GM23338 (cell line): ENCODE results near the gene SCCPDH. TPM values are rescaled to one million over a fixed set of nuclear protein-coding genes. Genes with fewer than 3 reads are reported as not detected.

ENCODE experiments used
- ATAC-seq: fragments of 200-7000 bp; cut with Tn5 transposase; 3 replicates; pipeline ENCODE4 v1.9.1; 2020
- DNase-seq: peaks from one replicate; pipeline ENCODE4 v3.0.0-alpha.2; 2015; ENCODE audit warnings: low spot score
- H2AFZ ChIP-seq: fragments of 200-600 bp; sonication (generic); 2 replicates; pipeline ENCODE4 v1.8.0; 2016; ENCODE audit warnings: antibody characterized with exemption, mild to moderate bottlenecking, moderate library complexity
- H3F3A ChIP-seq: fragments of 200-600 bp; sonication (generic); replicated peaks from 2 replicates; pipeline ENCODE4 v1.8.0; 2017; ENCODE audit warnings: antibody characterized with exemption, mixed run types, low read depth
- H3K27ac ChIP-seq: fragments of 200-600 bp; sonication (generic); 2 replicates; pipeline ENCODE4 v1.6.1; 2016; ENCODE audit warnings: low read depth
- H3K27me3 ChIP-seq: fragments of 200-600 bp; sonication (generic); 2 replicates; pipeline ENCODE4 v1.8.0; 2016; ENCODE audit warnings: mild to moderate bottlenecking, mixed run types, moderate library complexity; ENCODE audit not compliant: insufficient read depth
- H3K36me3 ChIP-seq: fragments of 200-600 bp; sonication (generic); 2 replicates; pipeline ENCODE4 v1.8.0; 2016; ENCODE audit warnings: mild to moderate bottlenecking; ENCODE audit not compliant: insufficient read depth
- H3K4me1 ChIP-seq: fragments of 200-600 bp; sonication (generic); 2 replicates; pipeline ENCODE4 v1.8.0; 2016; ENCODE audit warnings: mild to moderate bottlenecking, moderate library complexity; ENCODE audit not compliant: insufficient read depth
- H3K4me2 ChIP-seq: fragments of 200-600 bp; sonication (generic); 2 replicates; pipeline ENCODE4 v1.7.1; 2017; ENCODE audit warnings: mixed run types
- H3K4me3 ChIP-seq: fragments of 200-600 bp; sonication (generic); 2 replicates; pipeline ENCODE4 v1.6.1; 2016; ENCODE audit warnings: mixed run types
- H3K79me2 ChIP-seq: fragments of 200-600 bp; sonication (generic); replicated peaks from 2 replicates; pipeline ENCODE4 v1.8.0; 2017; ENCODE audit warnings: mild to moderate bottlenecking; ENCODE audit not compliant: insufficient read depth
- H3K9me2 ChIP-seq: fragments of 200-600 bp; sonication (generic); 2 replicates; pipeline ENCODE4 v1.8.0; 2017; ENCODE audit not compliant: insufficient read depth
- H4K20me1 ChIP-seq: fragments of 200-600 bp; sonication (generic); replicated peaks from 2 replicates; pipeline ENCODE4 v1.8.0; 2017; ENCODE audit warnings: mild to moderate bottlenecking; ENCODE audit not compliant: insufficient read depth
- H3K27ac Mint-ChIP-seq: 2 replicates; pipeline ENCODE4 v1.8.0; 2020; ENCODE audit warnings: inconsistent platforms, mild to moderate bottlenecking, moderate library complexity, mixed read lengths
- H3K27me3 Mint-ChIP-seq: 3 replicates; pipeline ENCODE4 v1.8.0; 2022; ENCODE audit warnings: low read depth, mild to moderate bottlenecking, moderate library complexity, mixed read lengths, inconsistent platforms; ENCODE audit not compliant: insufficient read depth, poor library complexity
- H3K36me3 Mint-ChIP-seq: 3 replicates; pipeline ENCODE4 v1.8.0; 2021; ENCODE audit warnings: low read depth, mild to moderate bottlenecking, inconsistent platforms, moderate library complexity, mixed read lengths
- H3K4me1 Mint-ChIP-seq: 3 replicates; pipeline ENCODE4 v1.8.0; 2020; ENCODE audit warnings: mild to moderate bottlenecking, inconsistent platforms, mixed read lengths
- H3K4me3 Mint-ChIP-seq: 3 replicates; pipeline ENCODE4 v1.8.0; 2021; ENCODE audit warnings: moderate library complexity, mild to moderate bottlenecking, inconsistent platforms, mixed read lengths
- H3K9me3 Mint-ChIP-seq: 3 replicates; pipeline ENCODE4 v1.8.0; 2020; ENCODE audit warnings: moderate library complexity, mild to moderate bottlenecking, inconsistent platforms, mixed read lengths
- CREB1 ChIP-seq: fragments of 250-450 bp; sonication (Bioruptor Pico); IDR thresholded peaks from 2 replicates; pipeline ENCODE4 v1.5.0; 2020; ENCODE audit warnings: low read depth, mild to moderate bottlenecking, moderate library complexity
- EZH2 ChIP-seq: fragments of 200-600 bp; sonication (generic); IDR thresholded peaks from one replicate; pipeline ENCODE4 v1.8.0; 2017; ENCODE audit warnings: antibody characterized with exemption, mild to moderate bottlenecking, low read depth; ENCODE audit not compliant: unreplicated experiment
- EZH2phosphoT487 ChIP-seq: fragments of 200-600 bp; sonication (generic); IDR thresholded peaks from one replicate; pipeline ENCODE4 v1.8.1; 2018; ENCODE audit warnings: antibody characterized with exemption; ENCODE audit not compliant: unreplicated experiment
- JUNB ChIP-seq: IDR thresholded peaks from one replicate; pipeline ENCODE4 v1.6.1; 2016; ENCODE audit warnings: antibody characterized with exemption; ENCODE audit not compliant: unreplicated experiment
- POLR2AphosphoS5 ChIP-seq: IDR thresholded peaks from 2 replicates; pipeline ENCODE4 v1.6.1; 2016; ENCODE audit warnings: antibody characterized with exemption, low read depth
- STAT1 ChIP-seq: IDR thresholded peaks from one replicate; pipeline ENCODE4 v1.6.1; 2016; ENCODE audit warnings: antibody characterized with exemption; ENCODE audit not compliant: unreplicated experiment
- ZNF114 ChIP-seq: fragments of 250-450 bp; sonication (Bioruptor Pico); IDR thresholded peaks from 2 replicates; pipeline ENCODE4 v1.5.0; 2020; ENCODE audit warnings: mild to moderate bottlenecking, moderate library complexity
- ZNF331 ChIP-seq: fragments of 250-450 bp; sonication (Bioruptor Pico); IDR thresholded peaks from 2 replicates; pipeline ENCODE4 v1.5.0; 2020; ENCODE audit warnings: low read depth, mild to moderate bottlenecking, moderate library complexity
- polyA plus RNA-seq: library from polyadenylated mRNA; unstranded; fragments of >200 nt; fragmentation: Nextera tagmentation; extraction: Ambion mirVana; gene quantifications from 2 replicates; pipeline ENCODE4 v1.2.1, GENCODE V29; 2016
- total RNA-seq: library from RNA; depleted of rRNA; stranded (reverse); fragments of >200 nt; shearing (Covaris generic); gene quantifications from 2 replicates; pipeline ENCODE4 v1.2.3, GENCODE V29; 2014
- TF ChIP-seq, protein P1 (sequence below): IDR thresholded peaks from 2 replicates; pipeline ENCODE4 v1.6.1; 2016; ENCODE audit warnings: antibody characterized with exemption
- TF ChIP-seq, protein P2 (sequence below): IDR thresholded peaks from one replicate; pipeline ENCODE4 v1.6.1; 2018; ENCODE audit warnings: antibody characterized with exemption; ENCODE audit not compliant: unreplicated experiment
- TF ChIP-seq, protein P3 (sequence below), 2 experiments: fragments of 200-600 bp in 1 of 2; sonication (generic) in 1 of 2; conservative IDR thresholded peaks; 2 replicates each; pipeline versions ENCODE4 v1.5.1 to v1.6.1; 2016 to 2017; ENCODE audit warnings: antibody characterized with exemption in 2 of 2, low read depth in 2 of 2, mild to moderate bottlenecking in 2 of 2, moderate library complexity in 1 of 2

Gene SCCPDH
- total and polyA plus RNA-seq, 2 experiments from 2014 or later = 14.4 to 18.8 TPM

DNA sequence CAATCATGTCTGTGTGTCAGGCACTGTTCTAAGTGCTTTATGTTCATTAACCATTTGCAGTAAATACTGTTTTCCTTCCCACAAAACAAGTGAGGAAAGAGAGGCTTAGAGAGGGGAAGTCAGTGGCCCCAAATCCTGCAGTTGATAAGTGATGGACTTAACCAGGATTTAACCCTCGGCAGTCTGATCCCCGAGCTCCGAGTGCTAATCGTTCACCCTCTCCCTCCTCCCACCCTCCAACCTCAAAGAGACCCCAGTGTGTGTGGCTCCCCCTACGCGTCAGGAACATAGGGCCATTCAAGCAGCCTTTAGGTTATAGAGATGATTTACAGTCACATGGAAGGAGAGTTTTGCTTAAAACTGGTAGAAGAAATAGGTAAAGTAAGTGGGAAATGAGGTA, 47.2 kb downstream of the SCCPDH start:
- Histone ChIP-seq H3K4me3 (no peak overlapping the region), H3K27me3 (no peaks in the 10 kb centered on the region), H4K20me1 (no peaks in the 10 kb centered on the region), H3K4me2 (no peak overlapping the region), H3K79me2 (no peaks in the 10 kb centered on the region), H3K36me3 (no peaks in the 10 kb centered on the region), H2AFZ (no peak overlapping the region), H3K27ac (no peak overlapping the region), H3F3A (no peaks in the 10 kb centered on the region), H3K9me2 (no peaks in the 10 kb centered on the region), H3K4me1 (peaks cover 23% of the 10 kb centered on the region)
- no peak overlapping the region for H3K4me3 Mint-ChIP-seq
- peaks cover 2% of the 10 kb centered on the region; the same call in 1 of the 3 replicates for H3K36me3 Mint-ChIP-seq
- peaks cover 27% of the 10 kb centered on the region for H3K4me1 Mint-ChIP-seq
- no peak overlapping the region for H3K27ac Mint-ChIP-seq
- TF ChIP-seq, protein P1, sequence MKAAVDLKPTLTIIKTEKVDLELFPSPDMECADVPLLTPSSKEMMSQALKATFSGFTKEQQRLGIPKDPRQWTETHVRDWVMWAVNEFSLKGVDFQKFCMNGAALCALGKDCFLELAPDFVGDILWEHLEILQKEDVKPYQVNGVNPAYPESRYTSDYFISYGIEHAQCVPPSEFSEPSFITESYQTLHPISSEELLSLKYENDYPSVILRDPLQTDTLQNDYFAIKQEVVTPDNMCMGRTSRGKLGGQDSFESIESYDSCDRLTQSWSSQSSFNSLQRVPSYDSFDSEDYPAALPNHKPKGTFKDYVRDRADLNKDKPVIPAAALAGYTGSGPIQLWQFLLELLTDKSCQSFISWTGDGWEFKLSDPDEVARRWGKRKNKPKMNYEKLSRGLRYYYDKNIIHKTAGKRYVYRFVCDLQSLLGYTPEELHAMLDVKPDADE = no peak
- TF ChIP-seq EZH2 = no peak
- TF ChIP-seq, protein P2, sequence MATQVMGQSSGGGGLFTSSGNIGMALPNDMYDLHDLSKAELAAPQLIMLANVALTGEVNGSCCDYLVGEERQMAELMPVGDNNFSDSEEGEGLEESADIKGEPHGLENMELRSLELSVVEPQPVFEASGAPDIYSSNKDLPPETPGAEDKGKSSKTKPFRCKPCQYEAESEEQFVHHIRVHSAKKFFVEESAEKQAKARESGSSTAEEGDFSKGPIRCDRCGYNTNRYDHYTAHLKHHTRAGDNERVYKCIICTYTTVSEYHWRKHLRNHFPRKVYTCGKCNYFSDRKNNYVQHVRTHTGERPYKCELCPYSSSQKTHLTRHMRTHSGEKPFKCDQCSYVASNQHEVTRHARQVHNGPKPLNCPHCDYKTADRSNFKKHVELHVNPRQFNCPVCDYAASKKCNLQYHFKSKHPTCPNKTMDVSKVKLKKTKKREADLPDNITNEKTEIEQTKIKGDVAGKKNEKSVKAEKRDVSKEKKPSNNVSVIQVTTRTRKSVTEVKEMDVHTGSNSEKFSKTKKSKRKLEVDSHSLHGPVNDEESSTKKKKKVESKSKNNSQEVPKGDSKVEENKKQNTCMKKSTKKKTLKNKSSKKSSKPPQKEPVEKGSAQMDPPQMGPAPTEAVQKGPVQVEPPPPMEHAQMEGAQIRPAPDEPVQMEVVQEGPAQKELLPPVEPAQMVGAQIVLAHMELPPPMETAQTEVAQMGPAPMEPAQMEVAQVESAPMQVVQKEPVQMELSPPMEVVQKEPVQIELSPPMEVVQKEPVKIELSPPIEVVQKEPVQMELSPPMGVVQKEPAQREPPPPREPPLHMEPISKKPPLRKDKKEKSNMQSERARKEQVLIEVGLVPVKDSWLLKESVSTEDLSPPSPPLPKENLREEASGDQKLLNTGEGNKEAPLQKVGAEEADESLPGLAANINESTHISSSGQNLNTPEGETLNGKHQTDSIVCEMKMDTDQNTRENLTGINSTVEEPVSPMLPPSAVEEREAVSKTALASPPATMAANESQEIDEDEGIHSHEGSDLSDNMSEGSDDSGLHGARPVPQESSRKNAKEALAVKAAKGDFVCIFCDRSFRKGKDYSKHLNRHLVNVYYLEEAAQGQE = no peak
- no peak for TF ChIP-seq STAT1
- no peak for TF ChIP-seq ZNF114 (CRISPR knock-in tag)
- no peak for TF ChIP-seq POLR2AphosphoS5
- TF ChIP-seq ZNF331 = no peak
- TF ChIP-seq, protein P3, sequence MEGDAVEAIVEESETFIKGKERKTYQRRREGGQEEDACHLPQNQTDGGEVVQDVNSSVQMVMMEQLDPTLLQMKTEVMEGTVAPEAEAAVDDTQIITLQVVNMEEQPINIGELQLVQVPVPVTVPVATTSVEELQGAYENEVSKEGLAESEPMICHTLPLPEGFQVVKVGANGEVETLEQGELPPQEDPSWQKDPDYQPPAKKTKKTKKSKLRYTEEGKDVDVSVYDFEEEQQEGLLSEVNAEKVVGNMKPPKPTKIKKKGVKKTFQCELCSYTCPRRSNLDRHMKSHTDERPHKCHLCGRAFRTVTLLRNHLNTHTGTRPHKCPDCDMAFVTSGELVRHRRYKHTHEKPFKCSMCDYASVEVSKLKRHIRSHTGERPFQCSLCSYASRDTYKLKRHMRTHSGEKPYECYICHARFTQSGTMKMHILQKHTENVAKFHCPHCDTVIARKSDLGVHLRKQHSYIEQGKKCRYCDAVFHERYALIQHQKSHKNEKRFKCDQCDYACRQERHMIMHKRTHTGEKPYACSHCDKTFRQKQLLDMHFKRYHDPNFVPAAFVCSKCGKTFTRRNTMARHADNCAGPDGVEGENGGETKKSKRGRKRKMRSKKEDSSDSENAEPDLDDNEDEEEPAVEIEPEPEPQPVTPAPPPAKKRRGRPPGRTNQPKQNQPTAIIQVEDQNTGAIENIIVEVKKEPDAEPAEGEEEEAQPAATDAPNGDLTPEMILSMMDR (conservative IDR thresholded peaks at IDR 0.05; ENCODE audit: low read depth in 2 of 2) = no peak
- DNase-seq (no peak), ATAC-seq (no peak)
- peaks cover 2% of the 10 kb centered on the region for H3K27me3 Mint-ChIP-seq
- no peaks in the 10 kb centered on the region for H3K9me3 Mint-ChIP-seq

DNA sequence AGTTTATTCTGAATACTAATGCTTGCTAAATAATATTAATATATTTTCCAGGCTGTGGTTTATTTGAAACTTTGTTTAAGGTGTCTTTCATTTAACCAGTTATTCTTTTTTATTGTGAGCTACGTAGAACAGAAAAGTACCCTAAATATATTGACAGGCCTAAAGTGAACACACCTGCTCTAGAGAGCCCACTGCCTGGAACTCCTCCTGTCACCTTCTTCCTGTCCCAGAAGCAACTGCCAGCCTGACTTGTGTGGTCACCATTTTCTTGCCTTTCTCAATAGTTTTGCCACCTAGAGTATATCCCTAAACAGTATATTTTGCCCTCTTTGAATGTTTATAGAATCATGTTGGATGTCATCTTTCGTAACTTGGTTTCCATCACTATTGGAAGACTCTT, 48.5 kb downstream of the SCCPDH start:
- peaks cover 16% of the 10 kb centered on the region for H3K4me1 ChIP-seq
- no peaks in the 10 kb centered on the region for H3K36me3 ChIP-seq
- H3F3A ChIP-seq = no peaks in the 10 kb centered on the region
- no peak overlapping the region for H2AFZ ChIP-seq
- Mint-ChIP-seq H3K27me3 (peaks cover 2% of the 10 kb centered on the region), H3K4me3 (no peak overlapping the region), H3K36me3 (peaks cover 2% of the 10 kb centered on the region; the same call in 1 of the 3 replicates), H3K27ac (no peak overlapping the region), H3K4me1 (peaks cover 18% of the 10 kb centered on the region), H3K9me3 (no peaks in the 10 kb centered on the region)
- H3K27me3 ChIP-seq = no peaks in the 10 kb centered on the region
- ATAC-seq (no peak), DNase-seq (no peak)
- no peak overlapping the region for H3K4me3 ChIP-seq
- H3K9me2 ChIP-seq = no peaks in the 10 kb centered on the region
- H3K27ac ChIP-seq = no peak overlapping the region
- H4K20me1 ChIP-seq = no peaks in the 10 kb centered on the region
- H3K79me2 ChIP-seq = no peaks in the 10 kb centered on the region
- H3K4me2 ChIP-seq = no peak overlapping the region
- TF ChIP-seq, protein P1 = no peak
- TF ChIP-seq STAT1 (no peak), JUNB (no peak), EZH2 (no peak), CREB1 (CRISPR knock-in tag) (no peak), ZNF114 (CRISPR knock-in tag) (no peak), POLR2AphosphoS5 (no peak), ZNF331 (no peak), EZH2phosphoT487 (no peak)
